ENCODE results near the gene EIF4G3.

The EIF4G3 gene

GRCh38 chr1:20935717-20936116 lies 241.0 kb downstream of the EIF4G3 start:
- H3K27ac ChIP-seq, result no peak overlapping the region

GRCh38 chr1:20932437-20932977 lies 244.2 kb downstream of the EIF4G3 start:
- Histone ChIP-seq H3K27me3 (ENCODE audit: insufficient read depth, low read depth, severe bottlenecking) (no peaks in the 10 kb centered on the region), H3K9me3 (ENCODE audit: severe bottlenecking) (no peaks in the 10 kb centered on the region), H3K4me3 (ENCODE audit: low read depth, low read length) (no peak overlapping the region), H3K36me3 (no peaks in the 10 kb centered on the region; the same call in none of the 2 replicates), H3K27ac (no peak overlapping the region)
- no peak for DNase-seq
- TF ChIP-seq CTCF (IDR thresholded peaks at IDR 0.05; ENCODE audit: low read depth, low read length), result no peak

More at GRCh38 chr1:20935717-20936116, 241.0 kb downstream of the EIF4G3 start:
- no peak for DNase-seq
- H3K36me3 ChIP-seq, result no peaks in the 10 kb centered on the region; the same call in none of the 2 replicates
- no peak for TF ChIP-seq CTCF (IDR thresholded peaks at IDR 0.05; ENCODE audit: low read depth, low read length)
- no peak overlapping the region for H3K4me3 ChIP-seq (ENCODE audit: low read depth, low read length)
- no peaks in the 10 kb centered on the region for H3K9me3 ChIP-seq (ENCODE audit: severe bottlenecking)
- no peaks in the 10 kb centered on the region for H3K27me3 ChIP-seq (ENCODE audit: insufficient read depth, low read depth, severe bottlenecking)

GRCh38 chr1:20931930-20932436 lies 244.7 kb downstream of the EIF4G3 start:
- DNase-seq, result no peak
- Histone ChIP-seq H3K27me3 (ENCODE audit: insufficient read depth, low read depth, severe bottlenecking) (no peaks in the 10 kb centered on the region), H3K4me3 (ENCODE audit: low read depth, low read length) (no peak overlapping the region), H3K9me3 (ENCODE audit: severe bottlenecking) (no peaks in the 10 kb centered on the region), H3K36me3 (no peaks in the 10 kb centered on the region; the same call in none of the 2 replicates), H3K27ac (no peak overlapping the region)
- TF ChIP-seq CTCF (IDR thresholded peaks at IDR 0.05; ENCODE audit: low read depth, low read length), result no peak

- H3K9me3 ChIP-seq (ENCODE audit: severe bottlenecking), result no peaks in the 10 kb centered on the region
- H3K27me3 ChIP-seq (ENCODE audit: insufficient read depth, low read depth, severe bottlenecking), result no peaks in the 10 kb centered on the region
- no peak overlapping the region for H3K27ac ChIP-seq
- no peak overlapping the region for H3K4me3 ChIP-seq (ENCODE audit: low read depth, low read length)
- TF ChIP-seq CTCF (IDR thresholded peaks at IDR 0.05; ENCODE audit: low read depth, low read length), result no peak
- no peak for DNase-seq
- no peaks in the 10 kb centered on the region; the same call in none of the 2 replicates for H3K36me3 ChIP-seq
These were observed 246.3 kb downstream of the EIF4G3 start for GRCh38 chr1:20930427-20930826.

GRCh38 chr1:20928146-20928545 lies 248.6 kb downstream of the EIF4G3 start:
- H3K27ac ChIP-seq, result no peak overlapping the region
- no peak overlapping the region for H3K4me3 ChIP-seq (ENCODE audit: low read depth, low read length)
- H3K36me3 ChIP-seq, result no peaks in the 10 kb centered on the region; the same call in none of the 2 replicates
- H3K9me3 ChIP-seq (ENCODE audit: severe bottlenecking), result no peaks in the 10 kb centered on the region
- TF ChIP-seq CTCF (IDR thresholded peaks at IDR 0.05; ENCODE audit: low read depth, low read length), result no peak
- H3K27me3 ChIP-seq (ENCODE audit: insufficient read depth, low read depth, severe bottlenecking), result no peaks in the 10 kb centered on the region
- DNase-seq, result no peak

- Histone ChIP-seq H3K36me3 (no peaks in the 10 kb centered on the region), H3K9me3 (ENCODE audit: severe bottlenecking) (no peaks in the 10 kb centered on the region), H3K27me3 (ENCODE audit: insufficient read depth, low read depth, severe bottlenecking) (no peaks in the 10 kb centered on the region), H3K4me3 (ENCODE audit: low read depth, low read length) (no peak overlapping the region), H3K27ac (no peak overlapping the region)
- no peak for DNase-seq
- no peak for TF ChIP-seq CTCF (IDR thresholded peaks at IDR 0.05; ENCODE audit: low read depth, low read length)
These were observed 255.4 kb downstream of the EIF4G3 start for GRCh38 chr1:20921285-20921684.
